GM03348 (cell line): ENCODE results near the gene UNC119.

Source experiments
- DNase-seq: peaks from one replicate; pipeline ENCODE4 v3.0.0; 2012; ENCODE audit warnings: low spot score

Gene UNC119

DNA sequence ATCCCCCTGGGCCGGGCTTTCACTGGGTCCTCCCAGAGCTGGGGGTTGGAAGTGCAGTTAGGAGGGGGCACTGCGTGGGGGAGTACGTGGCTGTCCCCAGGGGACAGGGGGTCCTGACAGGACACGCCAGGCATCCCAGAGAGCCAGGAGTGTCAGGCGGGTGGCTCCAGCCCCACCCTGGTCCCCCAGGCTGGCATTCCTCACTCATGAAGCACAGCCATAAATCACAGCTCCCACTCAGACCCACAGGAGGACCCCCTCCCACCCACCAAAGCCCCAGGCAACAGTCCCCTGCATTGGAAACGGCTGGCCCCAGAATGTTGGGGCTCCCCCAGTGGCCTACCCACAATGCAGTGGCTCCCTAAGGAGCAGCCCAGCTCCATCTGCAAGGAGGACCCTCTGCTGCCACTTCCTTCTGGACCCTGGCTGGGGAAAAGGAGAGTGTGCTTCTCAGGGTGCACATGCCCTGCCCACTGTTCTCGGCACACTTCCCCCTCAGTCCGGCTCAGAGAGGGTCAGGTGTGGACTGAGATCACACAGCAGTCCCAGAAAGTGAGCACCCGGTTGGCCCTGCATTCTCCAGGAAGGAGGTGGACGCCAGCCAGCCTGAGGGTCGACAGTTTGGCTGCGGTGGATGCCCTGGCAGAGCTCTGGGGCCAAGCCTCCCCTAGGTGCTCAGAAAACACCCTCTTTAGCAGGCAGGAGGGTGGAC, 53.6 kb downstream of the UNC119 start:
- DNase-seq: no peak

DNA sequence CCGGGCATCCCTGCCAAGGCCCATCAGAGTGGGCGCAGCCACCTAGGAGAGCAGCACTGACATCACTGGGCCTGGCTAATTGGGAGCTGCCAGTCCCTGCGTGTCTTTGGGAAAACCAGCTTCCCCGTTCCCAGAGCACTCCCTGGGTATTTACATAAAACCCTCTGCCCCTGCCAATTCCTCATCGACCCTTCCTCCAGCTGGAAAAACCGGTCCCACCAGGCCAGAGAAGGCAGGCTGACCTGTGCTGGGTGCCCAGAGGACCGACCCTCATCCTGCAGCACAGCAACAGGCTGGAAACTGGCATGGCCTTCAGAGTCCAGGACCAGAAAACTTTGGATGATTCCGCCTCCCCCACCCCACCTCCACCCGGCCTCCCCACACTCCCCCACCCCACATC, 54.5 kb downstream of the UNC119 start:
- DNase-seq: no peak
